Fibroblast of villous mesenchyme (primary cell): Measurements from ENCODE around the gene UGT2B7. TPM values are rescaled to one million over a fixed set of nuclear protein-coding genes. Genes with fewer than 3 reads are reported as not detected.
A peak's percentile ranks its signal among the peaks of the same experiment; 100 is the strongest.

Source experiments
- DNase-seq: peaks from one replicate; pipeline ENCODE4 v3.0.0-alpha.2; 2010; ENCODE audit warnings: low read depth
- H3K4me3 ChIP-seq: 2 replicates; pipeline ENCODE4 v1.5.1; 2011; ENCODE audit warnings: low read depth, mild to moderate bottlenecking, low read length
- CTCF ChIP-seq: IDR thresholded peaks from 2 replicates; pipeline ENCODE4 v1.5.1; 2012; ENCODE audit warnings: low read depth, mild to moderate bottlenecking, low read length; ENCODE audit not compliant: insufficient read depth
- total RNA-seq: library from RNA; depleted of rRNA; stranded (reverse); fragments of >200 nt; gene quantifications from 2 replicates; pipeline ENCODE4 v1.2.3, GENCODE V29; 2012

UGT2B7 gene
- total RNA-seq, 1 donor: not detected

GRCh38 chr4:69154021-69154420 lies 57.7 kb downstream of the UGT2B7 start:
- no peak for TF ChIP-seq CTCF
- DNase-seq: no peak

GRCh38 chr4:69156913-69157312 lies 60.6 kb downstream of the UGT2B7 start:
- DNase-seq: no peak
- TF ChIP-seq CTCF: peak; percentile 41
- H3K4me3 ChIP-seq: no peak overlapping the region

More at GRCh38 chr4:69154021-69154420, 57.7 kb downstream of the UGT2B7 start:
- no peak overlapping the region for H3K4me3 ChIP-seq

Other genes starting within 250 kb of the UGT2B7 start
- not detected in 2 replicates for gene UGT2A3, start 144.7 kb upstream of the UGT2B7 start, total RNA-seq
- not detected in 2 replicates for gene UGT2B11, start 118.3 kb downstream of the UGT2B7 start, total RNA-seq
- not detected in 2 replicates for gene UGT2B28, start 184.0 kb downstream of the UGT2B7 start, total RNA-seq